Muscle of leg (tissue), 11 donors: ENCODE data around the gene AP2A2. TPM values are rescaled to one million over a fixed set of nuclear protein-coding genes. Genes with fewer than 3 reads are reported as not detected.
"Not testable (repeated sequence)": the region's sequence is repeated elsewhere in the genome, so short reads cannot be mapped to it uniquely, and the experiment has no call there.

Experiments used
- DNase-seq: peaks from one replicate; pipeline ENCODE4 v3.0.0; 2013
- H3K27ac ChIP-seq: one replicate; pipeline ENCODE4 v1.5.1; 2013; ENCODE audit warnings: mild to moderate bottlenecking, low read length, control low read depth
- H3K27me3 ChIP-seq: one replicate; pipeline ENCODE4 v1.6.1; 2013; ENCODE audit warnings: low read length; ENCODE audit not compliant: control insufficient read depth, insufficient read depth
- H3K36me3 ChIP-seq: one replicate; pipeline ENCODE4 v1.6.1; 2013; ENCODE audit warnings: low read length; ENCODE audit not compliant: control insufficient read depth, insufficient read depth
- H3K4me1 ChIP-seq: one replicate; pipeline ENCODE4 v1.6.1; 2013; ENCODE audit warnings: low read length; ENCODE audit not compliant: control insufficient read depth, insufficient read depth
- H3K4me3 ChIP-seq: one replicate; pipeline ENCODE4 v1.5.1; 2013; ENCODE audit warnings: low read length, control low read depth
- H3K9me3 ChIP-seq: replicated peaks from 2 replicates; pipeline ENCODE4 v1.6.1; 2013; ENCODE audit warnings: low read depth, low read length; ENCODE audit not compliant: control insufficient read depth
- WGBS: methylation state at CpG from one replicate; pipeline ENCODE4 v1.1.5; 2013; ENCODE audit warnings: missing lambda C conversion rate; ENCODE audit not compliant: insufficient coverage; 5-methylcytosine and 5-hydroxymethylcytosine counted together
- polyA plus RNA-seq, 8 donors: library from polyadenylated mRNA; unstranded; fragments of 120-200 nt; gene quantifications; one replicate each; pipeline versions ENCODE4 v1.2.1 to v1.2.3, GENCODE V29; 2013; ENCODE audit warnings: inconsistent platforms in 1 of 8, low replicate concordance in 1 of 8; ENCODE audit not compliant: insufficient read length in 8 of 8, insufficient read depth in 1 of 8
- total RNA-seq: library from RNA; stranded (reverse); fragments of 120-200 nt; gene quantifications from one replicate; pipeline ENCODE4 v1.2.4, GENCODE V29; 2013

The AP2A2 gene
- total and polyA plus RNA-seq, 9 donors, result 18.5 to 61.4 (median 47.4) TPM

DNA sequence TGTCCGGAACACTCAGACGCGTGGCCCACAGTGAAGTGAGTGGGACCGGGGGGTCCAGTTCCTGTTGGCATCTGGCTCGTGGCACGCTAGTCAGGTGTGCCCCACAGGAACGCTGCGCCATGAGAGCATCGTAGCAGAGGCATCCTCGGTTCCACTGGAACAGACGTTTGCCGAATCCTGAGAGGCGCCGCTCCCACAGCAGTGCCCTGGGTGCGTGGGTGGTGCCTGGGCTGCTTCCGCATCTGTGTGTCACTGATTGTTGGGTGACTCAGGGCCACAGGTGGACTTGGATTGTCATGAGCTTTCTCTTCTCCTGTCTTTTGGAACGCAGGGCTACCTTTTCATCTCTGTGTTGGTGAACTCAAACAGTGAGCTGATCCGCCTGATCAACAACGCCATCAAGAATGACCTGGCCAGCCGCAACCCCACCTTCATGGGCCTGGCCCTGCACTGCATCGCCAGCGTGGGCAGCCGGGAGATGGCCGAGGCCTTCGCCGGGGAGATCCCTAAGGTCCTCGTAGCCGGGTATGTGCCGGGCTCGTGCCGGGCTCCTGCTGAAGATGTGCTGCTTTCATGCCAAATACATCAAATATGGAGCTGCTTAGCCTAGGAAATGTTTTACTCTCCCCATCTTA, 46.2 kb downstream of the AP2A2 start:
- WGBS, result 94% methylated on average over 28 of the region's 31 CpGs
- DNase-seq, result no peak
- peaks cover 55% of the 10 kb centered on the region for H3K36me3 ChIP-seq

DNA sequence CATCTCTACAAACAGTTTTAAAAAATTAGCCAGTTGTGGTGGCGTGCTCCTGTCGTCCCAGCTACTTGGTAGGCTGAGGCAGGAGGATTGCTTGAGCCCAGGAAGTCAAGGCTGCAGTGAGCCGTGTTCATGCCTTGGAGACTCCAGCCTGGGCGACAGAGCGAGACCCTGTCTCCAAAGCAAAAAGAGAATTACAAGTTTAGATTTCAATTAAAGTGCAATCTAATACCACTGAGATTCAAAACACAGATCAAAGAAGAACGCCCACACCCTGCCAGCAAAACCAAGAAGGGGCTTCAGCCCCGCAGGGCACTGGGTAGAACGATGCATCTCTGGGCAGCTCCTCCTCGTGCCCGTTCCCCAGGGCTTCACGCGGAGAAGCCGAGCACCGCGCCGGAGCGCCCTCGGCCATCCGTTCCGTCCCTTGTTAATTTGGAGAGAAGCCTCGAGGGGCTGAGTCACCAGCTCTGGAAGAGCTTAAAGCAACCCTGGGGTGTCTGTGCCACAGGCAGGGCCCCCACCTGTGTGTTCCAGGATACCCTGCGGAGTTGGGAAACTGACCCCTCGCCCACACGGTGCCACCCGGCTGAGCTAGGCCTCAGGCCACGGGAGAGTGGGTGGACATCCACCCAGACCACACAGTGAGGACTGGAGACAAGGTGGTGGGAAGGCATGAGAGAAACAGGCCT, 47.0 kb downstream of the AP2A2 start:
- no peak for DNase-seq
- no peaks in the 10 kb centered on the region for H3K27me3 ChIP-seq
- peaks cover 63% of the 10 kb centered on the region for H3K36me3 ChIP-seq
- H3K27ac ChIP-seq, result no peak overlapping the region
- no peak overlapping the region for H3K4me3 ChIP-seq
- no peaks in the 10 kb centered on the region for H3K9me3 ChIP-seq
- WGBS, result 89% methylated on average over 21 of the region's 26 CpGs
- no peaks in the 10 kb centered on the region for H3K4me1 ChIP-seq

More for the DNA sequence above, 46.2 kb downstream of the AP2A2 start:
- H3K27me3 ChIP-seq, result no peaks in the 10 kb centered on the region
- no peaks in the 10 kb centered on the region for H3K4me1 ChIP-seq
- no peaks in the 10 kb centered on the region for H3K9me3 ChIP-seq
- H3K4me3 ChIP-seq, result no peak overlapping the region
- no peak overlapping the region for H3K27ac ChIP-seq

DNA sequence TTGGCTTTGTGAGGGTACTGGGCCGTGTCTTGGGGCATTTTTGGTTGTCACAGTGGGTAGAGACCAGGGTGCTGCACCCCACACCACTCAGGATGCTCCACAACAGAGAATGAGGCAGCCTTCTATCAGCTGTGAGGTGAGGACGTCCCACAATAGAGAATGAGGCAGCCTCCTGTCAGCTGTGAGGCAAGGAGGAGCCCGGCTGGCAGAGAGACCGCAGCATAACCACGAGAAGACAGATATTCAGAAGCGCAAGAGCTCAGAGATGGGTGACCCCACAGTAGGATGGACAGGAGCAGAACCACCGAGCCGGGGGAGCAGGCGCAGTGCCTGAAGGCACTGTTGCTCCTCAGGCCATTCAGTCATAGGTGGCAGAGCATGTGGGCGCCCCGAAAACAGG, 47.6 kb downstream of the AP2A2 start:
- no peaks in the 10 kb centered on the region for H3K27me3 ChIP-seq
- peaks cover 65% of the 10 kb centered on the region for H3K36me3 ChIP-seq
- H3K4me1 ChIP-seq, result no peaks in the 10 kb centered on the region
- no peak overlapping the region for H3K27ac ChIP-seq
- WGBS, result 90% methylated on average over 11 of the region's 11 CpGs
- H3K4me3 ChIP-seq, result no peak overlapping the region
- no peaks in the 10 kb centered on the region for H3K9me3 ChIP-seq
- no peak for DNase-seq

DNA sequence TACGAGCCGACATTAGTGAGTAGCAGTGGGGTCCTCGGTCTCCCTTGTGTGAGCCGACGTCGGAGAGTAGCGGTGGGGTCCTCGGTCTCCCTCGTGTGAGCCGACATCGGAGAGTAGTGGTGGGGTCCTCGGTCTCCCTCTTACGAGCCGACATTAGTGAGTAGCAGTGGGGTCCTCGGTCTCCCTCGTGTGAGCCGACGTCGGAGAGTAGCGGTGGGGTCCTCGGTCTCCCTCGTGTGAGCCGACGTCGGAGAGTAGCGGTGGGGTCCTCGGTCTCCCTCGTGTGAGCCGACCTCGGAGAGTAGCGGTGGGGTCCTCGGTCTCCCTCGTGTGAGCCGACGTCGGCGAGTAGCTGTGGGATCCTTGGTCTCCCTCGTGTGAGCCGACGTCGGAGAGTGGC, 49.7 kb downstream of the AP2A2 start:
- H3K4me1 ChIP-seq, H3K27me3 ChIP-seq, H3K9me3 ChIP-seq, H3K27ac ChIP-seq, DNase-seq, H3K4me3 ChIP-seq: not testable (repeated sequence)
- WGBS, result 76% methylated on average over 41 of the region's 41 CpGs
- peaks cover 65% of the 10 kb centered on the region for H3K36me3 ChIP-seq

DNA sequence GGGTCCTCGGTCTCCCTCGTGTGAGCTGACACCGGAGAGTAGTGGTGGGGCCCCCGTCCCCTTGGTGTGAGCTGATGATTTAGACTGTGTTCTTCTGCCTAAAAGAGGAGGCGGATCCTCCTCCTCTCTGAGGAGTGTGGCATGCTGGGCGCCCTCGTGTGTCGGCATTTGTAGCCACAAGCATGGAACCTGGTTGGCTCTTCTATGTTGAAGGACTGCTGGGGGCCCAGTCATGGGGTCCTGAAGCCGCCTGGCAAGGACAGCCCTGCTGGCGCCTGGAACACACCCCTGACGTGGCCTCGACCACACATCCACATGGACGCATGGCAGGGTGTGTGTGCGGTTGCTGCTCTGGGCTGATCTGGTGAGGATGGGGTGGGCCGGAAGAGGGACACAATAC, 50.2 kb downstream of the AP2A2 start:
- no peak overlapping the region for H3K27ac ChIP-seq
- H3K4me3 ChIP-seq, result no peak overlapping the region
- WGBS, result 27% methylated on average over 8 of the region's 15 CpGs
- H3K27me3 ChIP-seq, result no peaks in the 10 kb centered on the region
- peaks cover 62% of the 10 kb centered on the region for H3K36me3 ChIP-seq
- H3K9me3 ChIP-seq, result no peaks in the 10 kb centered on the region
- DNase-seq, result peak; percentile 55
- no peaks in the 10 kb centered on the region for H3K4me1 ChIP-seq

DNA sequence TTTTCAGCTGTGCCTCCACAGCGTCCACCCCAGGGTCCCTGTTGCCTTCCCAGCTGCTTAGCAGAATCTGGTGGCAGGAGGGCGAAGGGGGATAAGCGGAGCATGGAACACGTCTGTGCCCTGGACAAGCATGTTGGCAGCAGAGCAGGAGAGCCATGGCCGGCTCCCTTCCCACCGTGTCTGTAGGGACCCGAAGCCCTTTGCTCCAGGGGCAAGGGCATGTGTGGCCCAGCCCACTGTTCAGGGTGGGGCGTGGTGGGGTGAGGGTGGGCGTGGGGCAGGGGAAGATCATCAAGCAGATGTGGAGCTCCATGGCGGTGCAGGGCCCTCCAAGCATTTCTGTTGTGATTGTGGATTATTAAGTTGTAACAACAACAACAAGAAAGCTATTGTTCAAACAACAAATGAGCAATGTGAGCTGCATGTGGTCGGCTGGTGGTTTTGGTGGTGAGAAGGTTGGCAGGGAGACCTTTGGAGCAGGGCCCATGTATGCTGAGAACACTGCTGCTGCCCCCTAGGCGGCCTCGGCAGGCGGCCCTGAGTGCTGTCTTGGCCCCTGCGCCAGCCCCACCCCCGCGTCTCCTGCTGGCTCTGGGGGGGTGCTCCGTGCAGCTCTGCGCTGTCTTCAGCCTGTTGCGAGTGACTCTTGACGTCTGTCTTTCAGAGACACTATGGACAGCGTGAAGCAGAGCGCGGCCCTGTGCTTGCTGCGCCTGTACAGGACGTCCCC, 50.9 kb downstream of the AP2A2 start:
- no peak for DNase-seq
- no peaks in the 10 kb centered on the region for H3K4me1 ChIP-seq
- H3K4me3 ChIP-seq, result no peak overlapping the region
- WGBS, result 78% methylated on average over 22 of the region's 26 CpGs
- H3K9me3 ChIP-seq, result no peaks in the 10 kb centered on the region
- H3K27me3 ChIP-seq, result no peaks in the 10 kb centered on the region
- H3K27ac ChIP-seq, result no peak overlapping the region
- H3K36me3 ChIP-seq, result peaks cover 61% of the 10 kb centered on the region

DNA sequence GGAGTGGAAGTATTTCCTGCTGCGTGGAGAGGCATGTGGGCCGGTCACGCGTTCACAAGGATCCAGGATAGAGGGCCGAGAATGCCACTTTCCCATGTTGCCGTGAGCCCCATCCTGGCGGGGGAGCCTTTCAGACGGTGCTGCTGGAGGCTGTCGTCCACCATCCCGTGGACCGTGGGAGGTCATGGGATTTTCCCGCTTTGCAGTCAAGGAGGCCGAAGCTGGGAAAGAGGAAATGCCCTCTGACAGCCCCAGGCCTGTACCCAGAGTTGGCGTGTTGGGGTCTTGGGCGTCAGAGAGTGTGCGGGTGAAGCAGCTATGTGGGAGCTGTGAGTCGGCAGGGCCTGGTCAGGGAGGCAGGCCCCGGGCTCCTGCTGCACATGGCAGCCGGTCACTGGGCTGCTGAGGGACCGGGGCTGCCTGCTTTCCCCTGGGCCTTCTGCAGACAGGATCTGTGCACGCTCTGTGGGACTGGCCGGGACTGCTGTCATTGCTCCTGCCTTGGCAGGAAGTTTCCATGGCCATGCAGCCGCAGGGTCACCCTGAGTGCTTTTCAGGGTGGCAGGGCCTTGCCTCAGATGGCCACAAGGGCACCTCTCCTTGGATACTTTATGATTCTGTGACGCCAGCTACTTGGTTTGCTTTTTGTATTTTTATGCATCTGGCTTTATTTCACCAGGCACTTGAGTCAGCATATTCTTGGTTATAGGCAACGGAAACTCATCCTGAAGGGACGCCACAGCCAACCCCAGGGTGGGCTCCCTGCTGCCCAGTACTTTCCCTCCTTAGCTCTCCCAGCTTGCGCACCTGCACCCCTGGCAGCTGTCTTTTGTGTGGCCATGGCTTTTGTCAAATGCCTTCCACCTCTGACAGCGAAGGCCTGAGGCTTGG, 52.4 kb downstream of the AP2A2 start:
- Histone ChIP-seq H3K27ac (no peak overlapping the region), H3K36me3 (peaks cover 49% of the 10 kb centered on the region), H3K4me3 (no peak overlapping the region), H3K4me1 (no peaks in the 10 kb centered on the region), H3K9me3 (no peaks in the 10 kb centered on the region), H3K27me3 (no peaks in the 10 kb centered on the region)
- no peak for DNase-seq
- 83% methylated on average over 27 of the region's 28 CpGs for WGBS

DNA sequence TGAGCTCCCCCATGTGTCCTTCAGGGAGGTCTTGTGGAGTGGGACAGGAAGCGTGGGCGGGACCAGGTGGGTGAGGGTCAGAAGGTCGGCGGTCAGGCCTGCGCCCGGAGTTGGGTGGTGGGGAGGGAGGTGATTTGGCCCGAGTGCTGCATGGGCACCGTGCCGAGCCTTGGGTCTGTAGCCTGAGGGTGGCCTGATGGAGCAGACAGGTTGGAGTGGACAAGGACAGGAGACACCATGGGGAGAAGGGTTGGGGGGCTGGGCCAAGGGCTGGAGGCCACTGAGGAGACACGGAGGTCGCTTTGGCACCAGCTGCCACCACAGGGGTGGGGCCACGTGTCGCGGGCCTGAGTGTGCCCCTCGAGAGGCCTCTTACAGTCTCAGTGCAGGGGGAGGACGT, 53.1 kb downstream of the AP2A2 start:
- no peak for DNase-seq
- peaks cover 47% of the 10 kb centered on the region for H3K36me3 ChIP-seq
- no peak overlapping the region for H3K27ac ChIP-seq
- 79% methylated on average over 13 of the region's 16 CpGs for WGBS
- H3K4me3 ChIP-seq, result no peak overlapping the region
- no peaks in the 10 kb centered on the region for H3K4me1 ChIP-seq
- H3K9me3 ChIP-seq, result no peaks in the 10 kb centered on the region
- H3K27me3 ChIP-seq, result no peaks in the 10 kb centered on the region

DNA sequence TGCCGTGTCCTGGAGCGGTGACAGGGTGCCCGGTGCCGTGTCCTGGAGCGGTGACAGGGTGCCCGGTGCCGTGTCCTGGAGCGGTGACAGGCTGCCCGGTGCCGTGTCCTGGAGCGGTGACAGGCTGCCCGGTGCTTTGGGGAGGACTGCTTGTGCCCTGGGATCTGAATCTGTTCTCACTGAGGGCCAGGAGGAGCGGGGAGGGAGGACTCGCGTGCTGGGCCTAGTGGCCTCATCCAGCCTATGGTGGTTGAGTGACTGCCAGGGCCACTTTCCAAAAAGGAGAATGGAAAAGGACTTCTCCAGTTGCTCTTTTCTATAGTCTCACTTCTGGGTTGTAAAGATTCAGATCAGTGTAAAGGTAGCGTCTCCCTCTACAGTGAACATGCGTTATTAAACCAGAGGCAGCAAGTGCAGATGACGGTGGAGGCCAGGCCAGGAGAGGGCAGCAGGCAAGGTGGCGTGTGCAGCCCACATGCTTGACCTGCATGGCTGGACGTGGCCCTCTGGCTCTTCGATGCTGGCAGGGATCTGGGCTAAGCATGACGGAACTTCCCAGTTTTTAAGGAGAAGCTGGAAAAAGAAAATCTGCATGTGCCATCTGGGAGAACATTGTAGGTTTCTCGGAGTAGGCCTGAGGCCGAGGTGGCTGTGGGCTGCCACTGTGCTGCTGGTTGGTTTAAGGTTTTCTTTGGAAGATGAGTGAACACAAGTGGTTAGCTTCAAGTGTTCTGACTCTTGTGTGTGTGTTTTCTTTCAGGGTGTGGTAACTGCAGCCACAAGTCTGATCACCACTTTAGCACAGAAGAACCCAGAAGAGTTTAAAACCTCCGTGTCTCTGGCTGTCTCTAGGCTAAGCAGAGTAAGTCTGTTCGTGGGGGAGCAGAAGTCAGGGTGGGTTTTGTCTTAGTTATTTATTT, 55.0 kb downstream of the AP2A2 start:
- no peak overlapping the region for H3K27ac ChIP-seq
- H3K9me3 ChIP-seq, result no peaks in the 10 kb centered on the region
- no peaks in the 10 kb centered on the region for H3K4me1 ChIP-seq
- peaks cover 61% of the 10 kb centered on the region for H3K36me3 ChIP-seq
- no peak overlapping the region for H3K4me3 ChIP-seq
- no peaks in the 10 kb centered on the region for H3K27me3 ChIP-seq
- DNase-seq, result peak; percentile 45
- WGBS, result 82% methylated on average over 15 of the region's 26 CpGs
